Panc1 (cell line): ENCODE measurements around the gene UBE2QL1.

Source experiments
- POLR2AphosphoS5 ChIP-seq: IDR thresholded peaks from 2 replicates; pipeline ENCODE4 v1.6.1; 2012; ENCODE audit warnings: mild to moderate bottlenecking, low read depth, low read length, moderate library complexity
- REST ChIP-seq, 2 experiments: IDR thresholded peaks; 2 replicates each; pipeline ENCODE4 v1.6.1; 2011 to 2012; ENCODE audit warnings: low read depth in 2 of 2, control low read depth in 1 of 2, low read length in 1 of 2, mild to moderate bottlenecking in 1 of 2, moderate library complexity in 1 of 2; ENCODE audit not compliant: insufficient read depth in 1 of 2
- SIN3A ChIP-seq: IDR thresholded peaks from 2 replicates; pipeline ENCODE4 v1.6.1; 2012; ENCODE audit warnings: low read depth, mild to moderate bottlenecking, low read length, moderate library complexity, borderline replicate concordance; ENCODE audit not compliant: insufficient read depth
- TF ChIP-seq, protein P1 (sequence below): fragments of 450-650 bp; IDR thresholded peaks from 2 replicates; pipeline ENCODE4 v1.5.1; 2017; ENCODE audit warnings: mild to moderate bottlenecking

GRCh38 chr5:6408627-6409446, 39.8 kb upstream of the UBE2QL1 start:
- TF ChIP-seq POLR2AphosphoS5 (no peak), REST (IDR thresholded peaks at IDR 0.05; ENCODE audit: insufficient read depth in 1 of 2, low read depth in 2 of 2, low read length in 1 of 2) (no peak), SIN3A (no peak)
- TF ChIP-seq, protein P1, sequence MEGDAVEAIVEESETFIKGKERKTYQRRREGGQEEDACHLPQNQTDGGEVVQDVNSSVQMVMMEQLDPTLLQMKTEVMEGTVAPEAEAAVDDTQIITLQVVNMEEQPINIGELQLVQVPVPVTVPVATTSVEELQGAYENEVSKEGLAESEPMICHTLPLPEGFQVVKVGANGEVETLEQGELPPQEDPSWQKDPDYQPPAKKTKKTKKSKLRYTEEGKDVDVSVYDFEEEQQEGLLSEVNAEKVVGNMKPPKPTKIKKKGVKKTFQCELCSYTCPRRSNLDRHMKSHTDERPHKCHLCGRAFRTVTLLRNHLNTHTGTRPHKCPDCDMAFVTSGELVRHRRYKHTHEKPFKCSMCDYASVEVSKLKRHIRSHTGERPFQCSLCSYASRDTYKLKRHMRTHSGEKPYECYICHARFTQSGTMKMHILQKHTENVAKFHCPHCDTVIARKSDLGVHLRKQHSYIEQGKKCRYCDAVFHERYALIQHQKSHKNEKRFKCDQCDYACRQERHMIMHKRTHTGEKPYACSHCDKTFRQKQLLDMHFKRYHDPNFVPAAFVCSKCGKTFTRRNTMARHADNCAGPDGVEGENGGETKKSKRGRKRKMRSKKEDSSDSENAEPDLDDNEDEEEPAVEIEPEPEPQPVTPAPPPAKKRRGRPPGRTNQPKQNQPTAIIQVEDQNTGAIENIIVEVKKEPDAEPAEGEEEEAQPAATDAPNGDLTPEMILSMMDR: no peak
